Esophagus squamous epithelium (tissue), 5 donors: ENCODE data around the gene ENTREP3. TPM values are rescaled to one million over a fixed set of nuclear protein-coding genes. Genes with fewer than 3 reads are reported as not detected.
A peak's percentile ranks its signal among the peaks of the same experiment; 100 is the strongest.

Experiments used
- DNase-seq: peaks from one replicate; lab custom pipeline; 2025; lab: John Stamatoyannopoulos, UW
- H3K27ac ChIP-seq, 4 donors: fragments of 200-600 bp; sonication (generic); one replicate each; pipeline ENCODE4 v1.5.1; 2016 to 2019; ENCODE audit warnings: mild to moderate bottlenecking in 1 of 4
- H3K27me3 ChIP-seq, 4 donors: fragments of 200-600 bp; sonication (generic); 1 replicate in 3 of 4; 2 replicates in 1 of 4; pipeline versions ENCODE4 v1.5.1 to v1.6.0; 2017 to 2021; ENCODE audit warnings: antibody characterized with exemption in 1 of 4
- H3K36me3 ChIP-seq, 3 donors: fragments of 200-600 bp; sonication (generic); one replicate each; pipeline ENCODE4 v1.5.1; 2016 to 2019
- H3K4me1 ChIP-seq, 3 donors: fragments of 200-600 bp; sonication (generic); one replicate each; pipeline ENCODE4 v1.5.1; 2017 to 2019
- H3K4me3 ChIP-seq, 4 donors: fragments of 200-600 bp; sonication (generic); 1 replicate in 3 of 4; 2 replicates in 1 of 4; pipeline ENCODE4 v1.5.1; 2016 to 2019; ENCODE audit warnings: mild to moderate bottlenecking in 2 of 4, moderate library complexity in 1 of 4
- H3K9me3 ChIP-seq, 3 donors: fragments of 200-600 bp; sonication (generic); one replicate each; pipeline ENCODE4 v1.5.1; 2016 to 2019
- CTCF ChIP-seq, 6 experiments: fragments of 450-650 bp in 4 of 6; fragments of 200-600 bp in 2 of 6; sonication (generic) in 2 of 6; IDR thresholded peaks; one replicate each; pipeline ENCODE4 v1.5.1; 2016 to 2019; ENCODE audit warnings: antibody characterized with exemption in 6 of 6, mild to moderate bottlenecking in 4 of 6, moderate library complexity in 4 of 6
- POLR2A ChIP-seq, 4 donors: fragments of 450-650 bp; IDR thresholded peaks; one replicate each; pipeline ENCODE4 v1.6.1; 2017; ENCODE audit warnings: antibody characterized with exemption in 4 of 4, mild to moderate bottlenecking in 4 of 4, moderate library complexity in 3 of 4
- WGBS, 2 donors: methylation state at CpG; one replicate each; pipeline ENCODE4 v1.1.5; 2018; 5-methylcytosine and 5-hydroxymethylcytosine counted together
- intact Hi-C: fragments of 100-400 bp; cut with DNase I; formaldehyde crosslinking; loops from one replicate; pipeline ENCODE4 v1.15.0; 2022
- total RNA-seq, 4 donors: library from RNA; depleted of rRNA; stranded (reverse); fragments of >200 nt; gene quantifications; one replicate each; pipeline ENCODE4 v1.1.0, GENCODE V29; 2016
- donor health status: DM: yes; HTN: yes; CAD: no.

Gene ENTREP3
- total RNA-seq, 4 donors from 2014 or later: 10.5 to 27.9 (median 16.1) TPM

GRCh38 chr1:155272466-155273342 is 17.4 kb upstream of the ENTREP3 start:
- Histone ChIP-seq H3K9me3 (no peaks in the 10 kb centered on the region), H3K4me1 (peaks cover 17 to 38% (median 22%) of the 10 kb centered on the region in 3 donors), H3K4me3 (peak overlapping the region; percentile 55 to 85 (median 81)), H3K27ac (peak overlapping the region; percentile 89 to 97 (median 94)), H3K36me3 (peaks cover 20 to 41% (median 31%) of the 10 kb centered on the region in 3 donors), H3K27me3 (no peaks in the 10 kb centered on the region)
- no peak for DNase-seq
- intact Hi-C loops: no loop called here
- TF ChIP-seq CTCF (IDR thresholded peaks at IDR 0.05) (no peak), POLR2A (IDR thresholded peaks at IDR 0.05) (no peak)
- WGBS, 2 donors: 5% methylated on average over 20 to 22 of the region's 44 CpGs

- Histone ChIP-seq H3K27me3 (no peaks in the 10 kb centered on the region), H3K36me3 (peaks cover 41 to 74% (median 63%) of the 10 kb centered on the region in 3 donors), H3K27ac (no peak overlapping the region), H3K9me3 (no peaks in the 10 kb centered on the region), H3K4me1 (peaks cover 12 to 28% (median 17%) of the 10 kb centered on the region in 3 donors), H3K4me3 (no peak overlapping the region)
- DNase-seq: no peak
- intact Hi-C loops: loop anchor here (10.0 kb wide), 1 partner anchor 235 kb away; no protein-coding TSS in a partner anchor
- TF ChIP-seq CTCF (IDR thresholded peaks at IDR 0.05) (no peak), POLR2A (IDR thresholded peaks at IDR 0.05) (no peak)
- WGBS, 2 donors: 95 to 96% methylated on average over 11 to 18 of the region's 21 CpGs
Measured at GRCh38 chr1:155269381-155269780, 14.1 kb upstream of the ENTREP3 start.

GRCh38 chr1:155268630-155269029 is 13.3 kb upstream of the ENTREP3 start:
- intact Hi-C loops: loop anchor here (10.0 kb wide), 1 partner anchor 236 kb away; no protein-coding TSS in a partner anchor
- DNase-seq: no peak
- H3K36me3 ChIP-seq: peaks cover 41 to 82% (median 70%) of the 10 kb centered on the region in 3 donors
- no peaks in the 10 kb centered on the region for H3K9me3 ChIP-seq
- peaks cover 8 to 23% (median 14%) of the 10 kb centered on the region in 3 donors for H3K4me1 ChIP-seq
- no peaks in the 10 kb centered on the region for H3K27me3 ChIP-seq
- no peak overlapping the region for H3K27ac ChIP-seq
- H3K4me3 ChIP-seq: no peak overlapping the region
- WGBS, 2 donors: 86 to 88% methylated on average over 5 to 11 of the region's 21 CpGs
- TF ChIP-seq CTCF (IDR thresholded peaks at IDR 0.05) (no peak), POLR2A (IDR thresholded peaks at IDR 0.05) (no peak)

- peaks cover 4 to 24% (median 14%) of the 10 kb centered on the region in 3 donors for H3K4me1 ChIP-seq
- no peaks in the 10 kb centered on the region for H3K9me3 ChIP-seq
- no peaks in the 10 kb centered on the region for H3K27me3 ChIP-seq
- no peak overlapping the region for H3K27ac ChIP-seq
- H3K4me3 ChIP-seq: no peak overlapping the region
- no peak for DNase-seq
- intact Hi-C loops: loop anchor here (10.0 kb wide), 1 partner anchor 237 kb away; no protein-coding TSS in a partner anchor
- WGBS, 2 donors: 94 to 100% methylated on average over 2 of the region's 2 CpGs
- peaks cover 41 to 90% (median 74%) of the 10 kb centered on the region in 3 donors for H3K36me3 ChIP-seq
- TF ChIP-seq POLR2A (IDR thresholded peaks at IDR 0.05): no peak
- no peak for TF ChIP-seq CTCF (IDR thresholded peaks at IDR 0.05)
Measured at GRCh38 chr1:155267373-155267772, 12.1 kb upstream of the ENTREP3 start.

GRCh38 chr1:155266553-155266952 is 11.3 kb upstream of the ENTREP3 start:
- Histone ChIP-seq H3K9me3 (no peaks in the 10 kb centered on the region), H3K36me3 (peaks cover 41 to 87% (median 74%) of the 10 kb centered on the region in 3 donors), H3K27me3 (no peaks in the 10 kb centered on the region), H3K4me3 (no peak overlapping the region), H3K4me1 (peaks cover 6 to 20% (median 8%) of the 10 kb centered on the region in 3 donors), H3K27ac (no peak overlapping the region)
- 75 to 83% methylated on average over 3 to 6 of the region's 6 CpGs for WGBS, 2 donors
- intact Hi-C loops: loop anchor here (10.0 kb wide), 1 partner anchor 238 kb away; no protein-coding TSS in a partner anchor
- TF ChIP-seq CTCF (IDR thresholded peaks at IDR 0.05): no peak
- no peak for TF ChIP-seq POLR2A (IDR thresholded peaks at IDR 0.05)
- no peak for DNase-seq
